ENCODE data around the gene OGDH. TPM values are rescaled to one million over a fixed set of nuclear protein-coding genes. Genes with fewer than 3 reads are reported as not detected.
"Not testable (repeated sequence)": the region's sequence is repeated elsewhere in the genome, so short reads cannot be mapped to it uniquely, and the experiment has no call there.

Gene OGDH
- total RNA-seq, 2 experiments from 2014 or later = 113 to 114 TPM

- H3K9me3 Mint-ChIP-seq (ENCODE audit: insufficient read depth) = no peaks in the 10 kb centered on the region
- ChIA-PET POLR2A (interaction anchor here (0.5 to 3.3 kb wide), 22 partner anchors 9 to 554 kb away, joined by 3 to 31 read pairs (median 4); partner anchors contain the start of genes DDX56, H2AZ2, OGDH and PURB), CTCF (interaction anchor here (1.2 to 3.1 kb wide), 7 partner anchors 10 to 341 kb away, joined by 3 to 12 read pairs (median 4); no protein-coding TSS in a partner anchor)
- H3K36me3 Mint-ChIP-seq (ENCODE audit: low read depth) = peaks cover 35% of the 10 kb centered on the region
- H3K4me1 Mint-ChIP-seq (ENCODE audit: low read depth) = peaks cover 38% of the 10 kb centered on the region
- peaks cover 3% of the 10 kb centered on the region for H3K27me3 Mint-ChIP-seq (ENCODE audit: low read depth)
- peak within 1 kb of the TSS; percentile 93 for H3K4me3 Mint-ChIP-seq
- DNase-seq (peak; percentile 100), ATAC-seq (peak; percentile 95)
- H3K27ac Mint-ChIP-seq = peak within 1 kb of the TSS; percentile 91
Measured at GRCh38 chr7:44581879-44582603, 24.4 kb upstream of the OGDH start, which contains the start of gene TMED4. Gene TMED4 (minus strand): TSS chr7:44582231. CDS start chr7:44582206, 25 bp downstream.

DNA sequence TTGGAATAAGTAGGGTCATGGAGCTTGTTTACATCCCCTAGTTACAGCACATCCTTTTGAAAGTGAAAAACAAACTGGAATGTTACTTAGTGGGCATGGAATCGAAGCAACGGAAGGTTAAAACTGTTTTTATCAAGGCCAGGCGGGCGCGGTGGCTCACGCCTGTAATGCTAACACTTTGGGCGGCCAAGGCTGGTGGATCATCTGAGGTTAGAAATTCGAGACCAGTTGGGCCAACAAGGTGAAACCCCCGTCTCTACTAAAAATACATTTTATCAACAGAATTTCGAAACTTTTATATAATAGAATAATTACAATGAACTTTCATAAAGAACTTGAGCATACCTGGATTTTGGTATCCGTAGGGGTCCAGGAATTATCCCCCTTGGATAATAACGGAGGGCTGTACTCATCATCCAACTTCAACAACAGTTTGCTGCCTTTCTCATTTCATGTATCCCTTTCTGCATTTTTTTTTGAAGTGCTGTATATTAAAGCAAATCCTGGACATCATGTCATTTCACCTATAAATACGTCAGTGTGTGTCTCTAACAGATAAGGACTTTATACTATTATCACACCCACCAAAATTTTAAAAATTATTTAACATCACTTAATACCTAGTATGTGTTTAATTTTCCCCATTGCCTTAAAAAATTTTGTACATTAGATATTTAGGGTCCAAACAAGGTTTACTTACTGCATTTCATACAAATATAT, 23.1 kb upstream of the OGDH start:
- CTCF ChIA-PET = interaction anchor here (1.3 kb wide), 1 partner anchor 266 kb away, joined by 3 read pairs; no protein-coding TSS in a partner anchor
- peak overlapping the region; percentile 91 for H3K27ac Mint-ChIP-seq
- H3K4me1 Mint-ChIP-seq (ENCODE audit: low read depth) = peaks cover 43% of the 10 kb centered on the region
- H3K4me3 Mint-ChIP-seq = peak overlapping the region; percentile 93
- no peaks in the 10 kb centered on the region for H3K9me3 Mint-ChIP-seq (ENCODE audit: insufficient read depth)
- H3K27me3 Mint-ChIP-seq (ENCODE audit: low read depth) = peaks cover 3% of the 10 kb centered on the region
- POLR2A ChIA-PET = interaction anchor here (0.6 to 3.3 kb wide), 13 partner anchors 8 to 397 kb away, joined by 3 to 31 read pairs (median 4); partner anchors contain the start of genes DDX56, H2AZ2, OGDH and PURB
- DNase-seq = no peak
- ATAC-seq = no peak
- H3K36me3 Mint-ChIP-seq (ENCODE audit: low read depth) = peaks cover 30% of the 10 kb centered on the region

DNA sequence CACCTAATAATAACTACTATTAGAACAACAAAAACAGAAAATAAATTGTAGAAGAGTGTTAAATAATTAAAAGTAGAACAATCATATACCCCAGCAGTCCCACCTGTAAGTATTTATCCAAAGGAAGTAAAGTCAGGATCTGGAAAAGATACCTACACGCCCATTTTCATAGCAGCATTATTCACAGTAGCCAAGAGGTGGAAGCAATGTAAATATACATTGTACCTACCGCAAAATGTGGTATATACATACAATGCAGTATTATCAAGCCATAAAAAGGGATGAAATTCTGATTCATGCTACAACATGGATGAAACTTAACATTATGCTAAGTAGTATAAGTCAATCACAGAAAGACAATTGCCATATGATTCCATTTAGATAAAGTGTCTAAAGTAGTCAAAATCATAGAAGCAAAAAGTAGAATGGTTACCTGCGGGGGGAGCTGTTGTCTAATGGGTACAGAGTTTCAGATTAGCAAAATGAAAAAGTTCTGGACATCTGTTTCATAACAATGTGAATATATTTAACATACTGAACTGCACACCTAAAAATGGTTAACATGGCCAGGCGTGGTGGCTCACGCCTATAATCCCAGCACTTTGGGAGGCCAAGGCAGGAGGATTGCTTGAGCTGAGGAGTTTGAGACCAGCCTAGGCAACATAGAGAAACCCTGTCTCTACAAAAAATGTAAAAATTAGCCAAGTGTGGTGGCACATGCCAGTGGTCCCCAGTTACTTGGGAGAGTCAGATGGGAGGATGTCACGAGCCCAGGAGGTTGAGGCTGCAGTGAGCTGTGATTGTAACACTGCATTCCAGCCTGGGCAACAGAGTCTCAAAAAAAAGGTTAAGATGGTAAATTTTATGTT, 18.4 kb upstream of the OGDH start:
- Mint-ChIP-seq H3K9me3 (ENCODE audit: insufficient read depth) (no peaks in the 10 kb centered on the region), H3K4me3 (no peak overlapping the region), H3K27ac (peak overlapping the region; percentile 39), H3K36me3 (ENCODE audit: low read depth) (no peaks in the 10 kb centered on the region), H3K4me1 (ENCODE audit: low read depth) (peaks cover 8% of the 10 kb centered on the region), H3K27me3 (ENCODE audit: low read depth) (peaks cover 3% of the 10 kb centered on the region)
- POLR2A ChIA-PET = no interaction called here
- DNase-seq = peak; percentile 81
- peak; percentile 78 for ATAC-seq
- CTCF ChIA-PET = interaction anchor here (0.7 to 1.3 kb wide), 16 partner anchors 10 to 269 kb away, joined by 3 to 7 read pairs (median 3); partner anchors contain the start of genes H2AZ2 and OGDH

DNA sequence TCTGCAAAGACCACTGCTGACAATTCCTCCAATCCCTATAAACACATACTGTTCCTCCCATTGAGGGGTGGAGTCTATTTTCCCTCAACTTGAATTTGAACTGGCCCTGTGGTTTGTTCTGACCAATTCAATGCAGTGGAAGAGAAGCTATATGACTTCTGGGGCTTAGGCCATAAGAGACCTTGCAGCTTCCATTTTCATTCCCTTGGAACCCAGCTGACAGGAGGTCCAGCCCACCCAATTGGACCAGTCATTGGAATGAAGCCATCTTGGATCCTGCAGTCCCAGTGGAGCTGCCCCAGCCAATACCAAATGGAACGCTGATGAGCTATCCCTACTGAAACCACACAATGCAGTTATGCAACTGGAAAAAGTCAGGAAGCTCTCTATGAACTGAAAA, 15.5 kb upstream of the OGDH start:
- H3K9me3 Mint-ChIP-seq (ENCODE audit: insufficient read depth) = no peaks in the 10 kb centered on the region
- no peak for DNase-seq
- H3K4me1 Mint-ChIP-seq (ENCODE audit: low read depth) = peaks cover 8% of the 10 kb centered on the region
- ATAC-seq = no peak
- H3K36me3 Mint-ChIP-seq (ENCODE audit: low read depth) = no peaks in the 10 kb centered on the region
- no peak overlapping the region for H3K4me3 Mint-ChIP-seq
- peaks cover 3% of the 10 kb centered on the region for H3K27me3 Mint-ChIP-seq (ENCODE audit: low read depth)
- ChIA-PET POLR2A (interaction anchor here (0.6 to 2.1 kb wide), 6 partner anchors 8 to 259 kb away, joined by 3 to 6 read pairs (median 4); partner anchors contain the start of genes H2AZ2 and OGDH), CTCF (interaction anchor here (1.0 to 1.3 kb wide), 3 partner anchors 48 to 256 kb away, joined by 4 to 5 read pairs (median 4); no protein-coding TSS in a partner anchor)
- H3K27ac Mint-ChIP-seq = no peak overlapping the region

DNA sequence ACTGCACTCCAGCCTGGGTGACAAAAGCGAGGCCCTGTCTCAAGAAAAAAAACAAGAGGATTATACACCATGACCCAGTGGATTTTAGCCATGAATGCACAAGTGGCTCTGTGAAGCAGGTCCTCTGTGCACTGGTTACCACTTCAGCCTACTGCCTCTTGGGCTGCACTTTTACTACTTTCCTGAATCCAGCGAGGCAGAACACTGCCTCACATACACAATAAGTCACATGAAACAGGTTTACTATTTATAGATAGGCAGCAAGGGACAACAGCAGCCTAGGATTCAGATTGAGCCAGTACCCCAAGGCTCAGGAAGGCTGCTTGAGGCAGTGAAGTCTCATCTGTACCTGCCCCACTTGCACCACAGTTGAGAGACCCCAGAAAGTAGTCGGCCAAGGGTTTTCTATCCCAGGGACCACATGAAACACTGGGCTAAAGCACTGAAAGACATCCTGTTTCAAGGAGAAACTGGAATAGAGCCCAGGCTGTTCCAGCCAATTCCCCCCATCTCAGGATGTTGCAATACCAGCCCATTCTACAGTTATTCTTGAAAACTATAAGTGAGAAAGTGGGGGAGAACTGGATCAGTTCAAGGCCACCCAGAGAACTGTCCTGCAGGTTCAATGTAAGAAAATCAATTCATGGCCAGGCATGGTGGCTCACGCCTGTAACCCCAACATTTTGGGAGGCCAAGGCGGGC, 10.3 kb upstream of the OGDH start:
- Mint-ChIP-seq H3K36me3 (ENCODE audit: low read depth) (no peaks in the 10 kb centered on the region), H3K9me3 (ENCODE audit: insufficient read depth) (no peaks in the 10 kb centered on the region), H3K4me1 (ENCODE audit: low read depth) (no peaks in the 10 kb centered on the region), H3K4me3 (no peak overlapping the region), H3K27ac (no peak overlapping the region), H3K27me3 (ENCODE audit: low read depth) (peaks cover 9% of the 10 kb centered on the region)
- no peak for ATAC-seq
- ChIA-PET CTCF (no interaction called here), POLR2A (interaction anchor here (0.9 kb wide), 1 partner anchor 11 kb away, joined by 3 read pairs; no protein-coding TSS in a partner anchor)
- DNase-seq = no peak

DNA sequence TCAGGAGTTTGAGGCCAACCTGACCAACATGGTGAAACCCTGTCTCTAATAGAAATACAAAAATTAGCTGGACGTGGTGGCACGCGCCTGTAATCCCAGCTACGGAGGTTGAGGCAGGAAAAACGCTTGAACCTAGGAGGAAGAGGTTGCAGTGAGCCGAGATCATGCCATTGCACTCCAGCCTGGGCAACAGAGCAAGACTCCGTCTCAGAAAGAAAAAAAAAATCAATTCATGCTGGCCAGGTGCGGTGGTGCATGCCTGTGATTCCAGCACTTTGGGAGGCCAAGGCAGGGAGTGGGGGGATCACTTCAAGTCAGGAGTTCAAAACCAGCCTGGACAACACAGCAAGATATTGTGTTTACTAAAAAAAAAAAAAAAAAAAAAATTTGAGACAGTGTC, 9.2 kb upstream of the OGDH start:
- DNase-seq; ATAC-seq; POLR2A ChIA-PET; H3K36me3 Mint-ChIP-seq (ENCODE audit: low read depth); H3K4me1 Mint-ChIP-seq (ENCODE audit: low read depth); H3K9me3 Mint-ChIP-seq (ENCODE audit: insufficient read depth); H3K27ac Mint-ChIP-seq; H3K4me3 Mint-ChIP-seq: not testable (repeated sequence)
- peaks cover 12% of the 10 kb centered on the region for H3K27me3 Mint-ChIP-seq (ENCODE audit: low read depth)
- CTCF ChIA-PET = interaction anchor here (0.9 kb wide), 1 partner anchor 32 kb away, joined by 3 read pairs; no protein-coding TSS in a partner anchor

GRCh38 chr7:44599222-44599621, 7.2 kb upstream of the OGDH start:
- H3K27me3 Mint-ChIP-seq (ENCODE audit: low read depth) = peaks cover 20% of the 10 kb centered on the region
- POLR2A ChIA-PET = interaction anchor here (1.0 kb wide), 1 partner anchor 249 kb away, joined by 3 read pairs; the partner anchor contains the start of gene H2AZ2
- CTCF ChIA-PET = interaction anchor here (1.2 to 1.5 kb wide), 2 partner anchors 41 to 308 kb away, joined by 3 to 4 read pairs; no protein-coding TSS in a partner anchor
- no peak for DNase-seq
- H3K9me3 Mint-ChIP-seq (ENCODE audit: insufficient read depth) = no peaks in the 10 kb centered on the region
- peaks cover 2% of the 10 kb centered on the region for H3K4me1 Mint-ChIP-seq (ENCODE audit: low read depth)
- no peak overlapping the region for H3K4me3 Mint-ChIP-seq
- no peak overlapping the region for H3K27ac Mint-ChIP-seq
- H3K36me3 Mint-ChIP-seq (ENCODE audit: low read depth) = no peaks in the 10 kb centered on the region
- ATAC-seq = no peak

DNA sequence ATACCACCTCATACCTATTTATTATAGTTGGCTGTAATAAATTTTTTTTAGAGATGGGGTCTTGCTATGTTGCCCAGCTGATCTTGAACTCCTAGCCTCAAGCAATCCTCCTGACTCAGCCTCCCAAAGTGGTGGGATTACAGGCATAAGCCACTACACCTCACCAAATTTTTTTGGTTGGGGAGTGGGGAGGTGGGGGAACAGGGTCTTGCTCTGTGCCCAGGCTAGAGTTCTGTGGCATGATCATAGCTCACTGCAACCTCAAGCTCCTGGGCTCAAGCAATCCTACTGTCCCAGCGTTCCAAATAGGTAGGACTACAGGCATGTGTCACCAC, 3.9 kb upstream of the OGDH start:
- Mint-ChIP-seq H3K4me1 (ENCODE audit: low read depth) (peaks cover 18% of the 10 kb centered on the region), H3K27ac (no peak overlapping the region), H3K9me3 (ENCODE audit: insufficient read depth) (no peaks in the 10 kb centered on the region), H3K4me3 (no peak overlapping the region), H3K36me3 (ENCODE audit: low read depth) (peaks cover 7% of the 10 kb centered on the region), H3K27me3 (ENCODE audit: low read depth) (peaks cover 17% of the 10 kb centered on the region)
- ATAC-seq (no peak), DNase-seq (no peak)
- ChIA-PET POLR2A (interaction anchor here (0.6 kb wide), 1 partner anchor 21 kb away, joined by 6 read pairs; the partner anchor contains the start of gene TMED4), CTCF (no interaction called here)

- CTCF ChIA-PET = interaction anchor here (0.7 kb wide), 1 partner anchor 68 kb away, joined by 3 read pairs; no protein-coding TSS in a partner anchor
- no peaks in the 10 kb centered on the region for H3K9me3 Mint-ChIP-seq (ENCODE audit: insufficient read depth)
- POLR2A ChIA-PET = interaction anchor here (0.7 kb wide), 1 partner anchor 32 kb away, joined by 3 read pairs; no protein-coding TSS in a partner anchor
- no peak overlapping the region for H3K27ac Mint-ChIP-seq
- no peak for ATAC-seq
- no peak overlapping the region for H3K4me3 Mint-ChIP-seq
- peaks cover 17% of the 10 kb centered on the region for H3K27me3 Mint-ChIP-seq (ENCODE audit: low read depth)
- peaks cover 10% of the 10 kb centered on the region for H3K36me3 Mint-ChIP-seq (ENCODE audit: low read depth)
- DNase-seq = no peak
- peaks cover 23% of the 10 kb centered on the region for H3K4me1 Mint-ChIP-seq (ENCODE audit: low read depth)
Measured at GRCh38 chr7:44603193-44603592, 3.2 kb upstream of the OGDH start.

DNA sequence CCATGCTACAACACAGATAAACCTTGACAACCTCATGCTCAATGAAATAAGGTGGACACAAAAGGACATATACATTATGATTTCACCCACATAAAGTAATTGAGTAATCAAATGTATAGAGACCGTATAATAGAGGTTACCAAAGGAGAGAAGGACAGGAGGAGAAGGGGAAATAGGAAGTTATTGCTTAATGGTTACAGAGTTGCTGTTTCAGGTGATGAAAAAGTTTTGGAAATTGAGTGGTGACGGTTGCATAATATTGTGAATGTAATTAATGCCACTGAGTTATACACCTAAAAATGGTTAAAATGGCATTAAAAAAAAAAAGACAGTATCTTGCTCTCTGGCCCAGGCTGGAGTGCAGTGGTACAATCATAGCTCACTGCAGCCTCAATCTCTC, 1.5 kb upstream of the OGDH start:
- no peak overlapping the region for H3K27ac Mint-ChIP-seq
- peak overlapping the region; percentile 13 for H3K4me3 Mint-ChIP-seq
- H3K36me3 Mint-ChIP-seq (ENCODE audit: low read depth) = peaks cover 18% of the 10 kb centered on the region
- H3K27me3 Mint-ChIP-seq (ENCODE audit: low read depth) = peaks cover 16% of the 10 kb centered on the region
- H3K4me1 Mint-ChIP-seq (ENCODE audit: low read depth) = peaks cover 39% of the 10 kb centered on the region
- no peak for ATAC-seq
- CTCF ChIA-PET = interaction anchor here (1.0 kb wide), 2 partner anchors 16 to 40 kb away, joined by 3 read pairs; no protein-coding TSS in a partner anchor
- POLR2A ChIA-PET = interaction anchor here (2.7 to 4.7 kb wide), 3 partner anchors 23 to 146 kb away, joined by 16 to 107 read pairs (median 26); partner anchors contain the start of gene TMED4
- H3K9me3 Mint-ChIP-seq (ENCODE audit: insufficient read depth) = no peaks in the 10 kb centered on the region
- no peak for DNase-seq
